ENCODE results near the gene AK5. TPM values are rescaled to one million over a fixed set of nuclear protein-coding genes. Genes with fewer than 3 reads are reported as not detected.
"Not testable (repeated sequence)": the region's sequence is repeated elsewhere in the genome, so short reads cannot be mapped to it uniquely, and the experiment has no call there.

Gene AK5
- polyA plus RNA-seq, 12 donors = 6.1 to 14.5 (median 10.2) TPM; not detected in 1

GRCh38 chr1:77498918-77499317 is 217.1 kb downstream of the AK5 start:
- DNase-seq = no peak

GRCh38 chr1:77499466-77499865 is 217.6 kb downstream of the AK5 start:
- no peak for DNase-seq

- DNase-seq = no peak
Observed at GRCh38 chr1:77504986-77505385, 223.2 kb downstream of the AK5 start.

- DNase-seq = no peak
Observed at GRCh38 chr1:77506771-77507170, 225.0 kb downstream of the AK5 start.

- DNase-seq = no peak
Observed at GRCh38 chr1:77509051-77509492, 227.3 kb downstream of the AK5 start.

- no peak for DNase-seq
Observed at GRCh38 chr1:77509898-77510297, 228.1 kb downstream of the AK5 start.

- DNase-seq = no peak
Observed at GRCh38 chr1:77511440-77511840, 229.6 kb downstream of the AK5 start.

- DNase-seq = not testable (repeated sequence)
Observed at GRCh38 chr1:77512650-77513049, 230.8 kb downstream of the AK5 start.

- peak; percentile 69 for DNase-seq
Observed at GRCh38 chr1:77513839-77514763, 232.3 kb downstream of the AK5 start.

GRCh38 chr1:77514921-77515776 is 233.3 kb downstream of the AK5 start:
- peak; percentile 28 for DNase-seq

- DNase-seq = no peak
Observed at GRCh38 chr1:77516106-77516505, 234.3 kb downstream of the AK5 start.

GRCh38 chr1:77524038-77524437 is 242.2 kb downstream of the AK5 start:
- no peak for DNase-seq

GRCh38 chr1:77531149-77531548 is 249.3 kb downstream of the AK5 start:
- not testable (repeated sequence) for DNase-seq

- not testable (repeated sequence) for DNase-seq
Observed at GRCh38 chr1:77531596-77532280, 249.9 kb downstream of the AK5 start.

GRCh38 chr1:77532641-77533040 is 250.8 kb downstream of the AK5 start:
- no peak for DNase-seq

GRCh38 chr1:77533660-77534305 is 252.0 kb downstream of the AK5 start:
- peak; percentile 75 for DNase-seq

- no peak for DNase-seq
Observed at GRCh38 chr1:77534456-77534855, 252.6 kb downstream of the AK5 start.

- no peak for DNase-seq
Observed at GRCh38 chr1:77536813-77537212, 255.0 kb downstream of the AK5 start.

GRCh38 chr1:77538956-77539518 is 257.2 kb downstream of the AK5 start:
- DNase-seq = peak; percentile 64

- DNase-seq = peak; percentile 46
Observed at GRCh38 chr1:77539519-77540142, 257.8 kb downstream of the AK5 start.
